HG03095 (cell line): ENCODE measurements around the gene OLFML3.
"Not testable (repeated sequence)": the region's sequence is repeated elsewhere in the genome, so short reads cannot be mapped to it uniquely, and the experiment has no call there.

Experiments
- ATAC-seq: cut with Tn5 transposase; IDR thresholded peaks from one replicate; pipeline ENCODE4 v1.9.1; 2021; ENCODE audit warnings: moderate library complexity; ENCODE audit not compliant: unreplicated experiment

Gene OLFML3

GRCh38 chr1:113990961-113991360, 11.7 kb downstream of the OLFML3 start:
- ATAC-seq, result no peak

DNA sequence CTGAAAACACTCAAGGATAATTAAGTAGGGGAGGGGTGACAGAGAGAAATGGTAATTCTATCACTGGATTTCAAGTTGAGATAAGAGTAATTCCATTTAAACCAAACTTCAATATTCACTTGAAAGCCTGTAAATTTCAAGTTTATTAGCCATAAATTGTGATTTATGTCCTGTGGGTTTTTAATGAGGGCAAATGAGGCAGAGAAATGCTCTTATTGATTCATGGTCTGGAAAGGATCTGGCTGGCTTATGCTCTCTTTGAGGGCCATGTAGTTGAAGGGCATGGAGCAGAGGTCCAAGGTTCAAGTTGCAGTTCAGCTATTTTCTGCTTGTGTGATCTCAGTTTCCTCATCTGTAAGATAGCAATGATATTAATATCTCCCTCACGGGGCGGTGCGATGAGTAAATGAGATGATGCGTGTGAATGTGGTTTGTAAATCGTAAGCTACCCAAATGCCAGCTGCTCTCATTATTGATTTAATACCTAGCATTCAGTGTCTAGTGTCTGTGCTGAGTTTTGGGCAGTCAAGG, 12.3 kb downstream of the OLFML3 start:
- ATAC-seq, result no peak

GRCh38 chr1:113993072-113993471, 13.8 kb downstream of the OLFML3 start:
- no peak for ATAC-seq

DNA sequence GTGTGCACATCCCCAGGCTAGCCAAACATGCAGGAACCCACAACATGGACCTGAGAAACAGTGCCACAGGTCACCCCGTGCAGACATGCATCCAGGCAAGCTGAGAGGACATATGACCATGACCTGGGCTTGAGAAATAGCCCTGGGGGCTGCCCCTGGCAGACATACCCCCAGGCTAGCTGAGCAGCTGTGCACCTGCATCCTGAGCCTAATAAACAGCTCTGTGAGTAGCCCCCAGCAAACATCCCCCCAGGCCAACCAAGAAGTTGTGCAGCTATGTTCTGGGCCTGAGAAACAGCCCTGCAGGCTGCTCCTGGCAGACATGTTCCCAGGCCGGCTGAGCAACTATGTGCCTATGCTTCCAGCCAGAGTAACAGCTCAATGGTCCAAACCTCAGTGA, 14.5 kb downstream of the OLFML3 start:
- no peak for ATAC-seq

DNA sequence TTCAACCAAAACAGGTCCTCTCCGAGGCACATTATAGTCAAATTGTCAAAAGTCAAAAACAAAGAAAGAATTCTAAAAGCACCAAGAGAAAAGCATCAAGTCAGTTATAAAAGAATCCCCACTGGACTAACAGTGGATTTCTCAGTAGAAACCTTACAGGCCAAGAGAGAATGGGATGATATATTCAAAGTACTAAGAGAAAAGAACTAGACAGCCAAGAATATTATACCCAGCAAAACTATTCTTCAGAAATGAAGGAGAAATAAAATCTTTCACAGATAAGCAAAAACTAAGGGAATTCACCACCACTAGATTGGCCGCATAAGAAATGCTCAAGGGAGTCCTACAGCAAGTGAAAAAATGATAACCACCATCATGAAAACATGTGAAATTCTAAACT, 16.1 kb downstream of the OLFML3 start:
- no peak for ATAC-seq

GRCh38 chr1:113998361-113998760, 19.1 kb downstream of the OLFML3 start:
- ATAC-seq, result no peak

GRCh38 chr1:113999233-113999632, 20.0 kb downstream of the OLFML3 start:
- ATAC-seq, result no peak

- ATAC-seq, result no peak
Observed at GRCh38 chr1:113999799-114000198, 20.5 kb downstream of the OLFML3 start.

DNA sequence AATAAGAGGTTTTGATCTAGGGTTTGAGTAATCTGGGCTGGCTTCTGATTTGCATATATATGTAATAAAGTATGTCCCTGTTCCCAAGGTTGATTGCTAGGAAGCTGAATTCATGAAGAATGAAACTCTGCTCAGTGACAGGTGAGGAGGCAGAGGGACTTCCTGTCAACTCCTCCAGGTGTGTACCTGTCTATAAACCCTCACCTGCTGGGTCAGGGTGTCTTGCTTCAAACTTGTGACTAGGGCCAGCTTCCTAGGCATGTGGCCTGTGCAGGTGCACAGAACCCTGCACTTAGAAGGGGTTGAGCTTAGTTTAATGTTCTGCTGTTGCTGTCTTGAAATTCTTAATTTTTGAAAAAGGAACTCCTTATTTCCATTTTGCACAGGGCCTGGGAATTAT, 21.1 kb downstream of the OLFML3 start:
- ATAC-seq, result no peak

- ATAC-seq, result no peak
Observed at GRCh38 chr1:114002492-114003239, 23.4 kb downstream of the OLFML3 start.

DNA sequence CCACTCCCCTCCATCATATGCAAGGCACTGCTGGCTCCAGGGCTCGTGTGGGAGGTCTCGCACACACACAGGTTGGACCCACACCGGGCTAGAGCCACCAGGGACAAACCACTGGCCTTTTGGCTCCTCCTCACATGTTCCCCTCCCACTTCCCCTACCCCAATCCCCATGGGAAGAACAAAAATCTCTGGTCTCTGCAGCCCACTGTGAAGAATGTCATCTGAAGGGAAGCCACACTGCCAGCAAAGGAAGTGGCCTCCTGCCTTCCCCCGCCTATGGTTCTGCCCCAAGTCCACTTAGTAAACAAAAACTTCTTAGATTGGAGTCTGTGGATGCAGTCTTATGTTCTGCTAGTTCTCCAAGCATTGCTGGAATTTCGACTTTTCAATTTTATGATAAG, 24.2 kb downstream of the OLFML3 start:
- ATAC-seq, result no peak

- not testable (repeated sequence) for ATAC-seq
Observed at GRCh38 chr1:114006825-114007224, 27.6 kb downstream of the OLFML3 start.

DNA sequence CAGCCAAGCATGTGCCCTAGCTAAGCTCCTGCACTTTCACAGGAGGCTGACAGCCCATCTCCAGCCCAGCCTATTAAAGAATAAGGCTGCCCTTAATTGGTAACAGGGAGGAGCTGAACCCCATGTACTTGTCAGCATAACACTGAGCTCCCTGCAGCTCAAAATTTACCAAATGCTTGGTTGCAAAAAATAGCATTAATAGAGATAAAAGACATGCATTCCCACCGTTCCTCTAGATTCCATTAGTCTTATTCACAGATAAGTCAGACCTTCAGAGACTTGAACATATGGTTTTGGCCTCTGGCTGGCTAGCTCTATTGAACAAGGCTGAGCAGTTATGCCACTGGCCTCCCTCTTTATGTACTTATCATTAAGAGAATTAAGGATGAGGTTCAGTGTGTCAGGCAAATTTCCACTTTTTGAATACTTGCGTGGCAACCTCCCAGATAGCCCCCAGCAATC, 29.2 kb downstream of the OLFML3 start:
- ATAC-seq, result no peak

- no peak for ATAC-seq
Observed at GRCh38 chr1:114008993-114009392, 29.7 kb downstream of the OLFML3 start.

DNA sequence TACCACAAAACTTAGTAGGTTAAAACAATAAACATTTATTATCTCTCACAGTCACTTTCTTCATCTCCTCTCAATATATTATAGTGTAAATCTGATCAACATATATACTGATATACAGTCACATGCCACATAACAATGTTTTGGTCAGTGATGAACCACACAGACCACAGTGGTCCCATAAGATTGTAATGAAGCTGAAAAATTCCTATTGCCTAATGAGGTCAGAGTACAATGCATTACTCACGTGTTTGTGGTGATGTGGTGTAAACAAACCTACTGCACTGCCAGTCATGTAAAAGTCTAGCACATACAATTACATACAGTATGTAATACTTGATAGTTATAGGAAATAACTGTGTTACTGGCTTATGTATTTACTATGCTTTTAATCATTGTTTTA, 30.1 kb downstream of the OLFML3 start:
- ATAC-seq, result no peak

- ATAC-seq, result no peak
Observed at GRCh38 chr1:114010433-114011184, 31.3 kb downstream of the OLFML3 start.

GRCh38 chr1:114011796-114012195, 32.5 kb downstream of the OLFML3 start:
- ATAC-seq, result no peak

GRCh38 chr1:114015075-114015474, 35.8 kb downstream of the OLFML3 start:
- no peak for ATAC-seq

GRCh38 chr1:114019724-114020123, 40.5 kb downstream of the OLFML3 start:
- not testable (repeated sequence) for ATAC-seq

- no peak for ATAC-seq
Observed at GRCh38 chr1:114021665-114022099, 42.4 kb downstream of the OLFML3 start.

DNA sequence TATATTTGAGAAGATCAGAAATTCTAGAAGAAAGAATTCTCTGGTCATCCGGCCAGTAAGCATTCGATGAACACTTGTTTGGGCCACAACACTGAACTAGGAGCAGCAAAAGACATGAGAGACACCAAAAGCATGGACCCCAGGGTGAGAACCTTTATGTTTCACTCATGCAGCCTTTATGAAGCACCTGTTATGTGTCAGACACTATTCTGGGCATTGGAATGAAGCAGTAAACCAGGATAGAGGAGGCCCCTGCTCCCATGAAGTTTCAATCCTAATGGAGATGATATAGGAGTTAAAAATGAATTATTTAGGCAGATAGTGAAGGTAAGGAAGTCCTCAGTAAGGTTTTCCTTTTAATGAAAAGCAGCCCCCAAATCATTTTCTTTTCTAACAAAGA, 43.6 kb downstream of the OLFML3 start:
- no peak for ATAC-seq

DNA sequence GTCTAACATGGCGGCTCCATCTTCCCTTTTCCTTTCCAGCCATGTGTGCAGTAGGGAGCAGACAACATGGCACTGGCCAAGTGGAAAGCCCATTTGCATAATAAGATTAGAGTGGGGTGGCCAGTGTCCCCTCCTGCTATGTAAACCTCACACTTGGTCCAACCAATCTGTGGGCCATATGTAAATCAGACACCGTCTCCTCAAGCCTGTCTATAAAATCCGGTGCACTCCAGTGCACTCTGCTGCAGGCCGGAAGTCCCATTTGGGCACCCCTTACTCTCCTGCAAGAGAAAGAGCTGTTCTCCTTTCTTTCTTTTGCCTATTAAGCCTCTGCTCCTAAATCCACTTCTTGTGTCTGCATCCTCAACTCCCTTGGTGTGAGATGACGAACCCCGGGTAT, 44.1 kb downstream of the OLFML3 start:
- no peak for ATAC-seq
